ENCODE measurements around the gene ELP2.

Gene ELP2

GRCh38 chr18:36211612-36212065 lies 81.9 kb downstream of the ELP2 start:
- no peaks in the 10 kb centered on the region for H3K36me3 ChIP-seq
- no peak for DNase-seq

DNA sequence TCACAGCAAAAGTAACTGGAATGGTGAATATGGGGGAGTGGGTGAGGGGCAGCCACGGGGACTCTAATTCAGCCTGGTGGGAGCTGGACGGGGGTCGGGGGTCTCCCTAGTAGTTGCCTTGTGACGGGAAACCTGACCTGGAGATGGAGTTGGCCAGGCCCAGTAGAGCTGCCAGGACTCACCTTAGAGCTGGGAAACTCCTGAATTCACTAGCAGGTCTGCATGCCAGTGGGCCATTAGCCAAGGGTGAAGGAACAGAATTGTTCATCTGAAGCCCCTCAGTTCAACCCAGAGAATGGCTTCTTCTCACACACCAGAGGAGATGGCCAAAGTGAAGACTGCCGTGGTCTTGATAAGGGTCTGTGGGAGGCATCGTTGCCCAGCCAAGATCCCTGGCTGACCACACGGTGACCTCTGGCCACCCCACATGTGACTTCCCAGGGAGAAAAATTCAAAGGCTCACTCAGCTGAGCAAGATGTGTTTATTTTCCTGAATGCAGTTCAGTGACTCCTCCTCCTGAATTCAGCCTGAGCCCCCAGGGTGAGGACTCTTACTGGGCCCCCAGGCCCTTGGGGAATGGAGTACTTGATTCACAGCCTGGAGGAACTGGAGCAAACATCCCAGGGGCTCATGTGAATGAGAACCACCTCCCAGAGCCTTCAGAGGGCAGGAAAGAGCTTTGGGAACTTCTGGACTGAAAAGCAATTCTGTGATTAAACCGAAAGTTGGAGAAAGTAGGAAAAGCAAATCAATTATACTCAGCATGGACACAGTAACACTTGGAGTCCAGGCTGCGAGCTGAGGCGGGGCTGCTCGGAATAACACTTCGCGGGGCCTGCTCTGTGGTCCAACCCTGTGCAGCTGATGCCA lies 82.8 kb downstream of the ELP2 start:
- no peaks in the 10 kb centered on the region for H3K36me3 ChIP-seq
- H3K27me3 ChIP-seq (ENCODE audit: insufficient read depth, low read depth, severe bottlenecking): no peaks in the 10 kb centered on the region
- TF ChIP-seq CTCF (IDR thresholded peaks at IDR 0.05; ENCODE audit: low read depth, low read length): no peak
- DNase-seq: no peak
- H3K27ac ChIP-seq: no peak overlapping the region
- no peaks in the 10 kb centered on the region for H3K9me3 ChIP-seq (ENCODE audit: severe bottlenecking)
- H3K4me3 ChIP-seq (ENCODE audit: low read depth, low read length): no peak overlapping the region

More at GRCh38 chr18:36211612-36212065, 81.9 kb downstream of the ELP2 start:
- Histone ChIP-seq H3K27me3 (ENCODE audit: insufficient read depth, low read depth, severe bottlenecking) (no peaks in the 10 kb centered on the region), H3K27ac (no peak overlapping the region), H3K9me3 (ENCODE audit: severe bottlenecking) (no peaks in the 10 kb centered on the region), H3K4me3 (ENCODE audit: low read depth, low read length) (no peak overlapping the region)
- TF ChIP-seq CTCF (IDR thresholded peaks at IDR 0.05; ENCODE audit: low read depth, low read length): no peak

- no peak for TF ChIP-seq CTCF (IDR thresholded peaks at IDR 0.05; ENCODE audit: low read depth, low read length)
- Histone ChIP-seq H3K9me3 (ENCODE audit: severe bottlenecking) (no peaks in the 10 kb centered on the region), H3K27ac (no peak overlapping the region), H3K36me3 (no peaks in the 10 kb centered on the region), H3K27me3 (ENCODE audit: insufficient read depth, low read depth, severe bottlenecking) (no peaks in the 10 kb centered on the region), H3K4me3 (ENCODE audit: low read depth, low read length) (no peak overlapping the region)
- no peak for DNase-seq
Measured at GRCh38 chr18:36214811-36215210, 85.1 kb downstream of the ELP2 start.

DNA sequence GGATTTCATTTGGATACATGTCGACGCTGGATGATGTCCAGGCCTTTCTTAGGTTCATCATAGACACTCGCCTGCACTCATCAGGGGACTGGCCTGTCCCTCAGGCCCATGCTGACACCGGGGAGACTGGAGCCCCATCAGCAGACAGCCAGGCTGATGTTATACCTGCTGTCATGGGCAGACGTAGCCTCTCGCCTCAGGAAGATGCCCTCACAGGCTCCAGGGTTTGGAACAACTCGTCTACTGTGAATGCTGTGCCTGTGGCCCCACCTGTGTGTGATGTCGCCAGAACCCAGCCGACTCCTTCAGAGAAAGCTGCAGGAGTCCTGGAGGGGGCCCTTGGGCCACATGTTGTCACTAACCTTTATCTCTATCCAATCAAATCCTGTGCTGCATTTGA lies 85.9 kb downstream of the ELP2 start:
- H3K27ac ChIP-seq: no peak overlapping the region
- no peak for DNase-seq
- TF ChIP-seq CTCF (IDR thresholded peaks at IDR 0.05; ENCODE audit: low read depth, low read length): no peak
- H3K9me3 ChIP-seq (ENCODE audit: severe bottlenecking): no peaks in the 10 kb centered on the region
- no peaks in the 10 kb centered on the region for H3K27me3 ChIP-seq (ENCODE audit: insufficient read depth, low read depth, severe bottlenecking)
- no peak overlapping the region for H3K4me3 ChIP-seq (ENCODE audit: low read depth, low read length)
- H3K36me3 ChIP-seq: no peaks in the 10 kb centered on the region

DNA sequence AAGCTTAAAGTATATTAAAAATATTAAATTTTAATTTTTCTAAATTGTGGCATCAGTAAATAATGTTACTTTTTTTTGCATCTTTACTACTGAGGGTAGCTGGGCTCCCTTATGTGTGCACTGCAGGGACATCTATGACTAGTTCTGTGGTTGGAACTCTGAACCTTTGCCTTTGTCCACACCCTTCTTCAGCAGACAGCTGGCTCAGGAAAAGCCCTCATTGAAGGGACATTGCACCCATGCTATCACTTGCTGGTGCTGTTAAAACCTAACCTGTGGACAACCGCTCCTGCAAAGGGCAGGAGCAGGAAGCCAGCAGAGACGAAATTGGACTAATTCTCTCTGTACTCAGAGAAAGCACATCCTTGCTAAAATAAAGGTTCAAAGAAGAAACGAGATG lies 87.6 kb downstream of the ELP2 start:
- no peaks in the 10 kb centered on the region for H3K36me3 ChIP-seq
- no peak overlapping the region for H3K4me3 ChIP-seq (ENCODE audit: low read depth, low read length)
- no peak for TF ChIP-seq CTCF (IDR thresholded peaks at IDR 0.05; ENCODE audit: low read depth, low read length)
- no peaks in the 10 kb centered on the region for H3K27me3 ChIP-seq (ENCODE audit: insufficient read depth, low read depth, severe bottlenecking)
- no peak for DNase-seq
- H3K9me3 ChIP-seq (ENCODE audit: severe bottlenecking): no peaks in the 10 kb centered on the region
- H3K27ac ChIP-seq: no peak overlapping the region

Measured in WERI-Rb-1 (cell line).